GM23338 (cell line): Measurements from ENCODE around the gene TXN. TPM values are rescaled to one million over a fixed set of nuclear protein-coding genes. Genes with fewer than 3 reads are reported as not detected.

Source experiments
- ATAC-seq: fragments of 200-7000 bp; cut with Tn5 transposase; 3 replicates; pipeline ENCODE4 v1.9.1; 2020
- DNase-seq: peaks from one replicate; pipeline ENCODE4 v3.0.0-alpha.2; 2015; ENCODE audit warnings: low spot score
- H2AFZ ChIP-seq: fragments of 200-600 bp; sonication (generic); 2 replicates; pipeline ENCODE4 v1.8.0; 2016; ENCODE audit warnings: antibody characterized with exemption, mild to moderate bottlenecking, moderate library complexity
- H3F3A ChIP-seq: fragments of 200-600 bp; sonication (generic); replicated peaks from 2 replicates; pipeline ENCODE4 v1.8.0; 2017; ENCODE audit warnings: antibody characterized with exemption, mixed run types, low read depth
- H3K27ac ChIP-seq: fragments of 200-600 bp; sonication (generic); 2 replicates; pipeline ENCODE4 v1.6.1; 2016; ENCODE audit warnings: low read depth
- H3K27me3 ChIP-seq: fragments of 200-600 bp; sonication (generic); 2 replicates; pipeline ENCODE4 v1.8.0; 2016; ENCODE audit warnings: mild to moderate bottlenecking, mixed run types, moderate library complexity; ENCODE audit not compliant: insufficient read depth
- H3K36me3 ChIP-seq: fragments of 200-600 bp; sonication (generic); 2 replicates; pipeline ENCODE4 v1.8.0; 2016; ENCODE audit warnings: mild to moderate bottlenecking; ENCODE audit not compliant: insufficient read depth
- H3K4me1 ChIP-seq: fragments of 200-600 bp; sonication (generic); 2 replicates; pipeline ENCODE4 v1.8.0; 2016; ENCODE audit warnings: mild to moderate bottlenecking, moderate library complexity; ENCODE audit not compliant: insufficient read depth
- H3K4me2 ChIP-seq: fragments of 200-600 bp; sonication (generic); 2 replicates; pipeline ENCODE4 v1.7.1; 2017; ENCODE audit warnings: mixed run types
- H3K4me3 ChIP-seq: fragments of 200-600 bp; sonication (generic); 2 replicates; pipeline ENCODE4 v1.6.1; 2016; ENCODE audit warnings: mixed run types
- H3K79me2 ChIP-seq: fragments of 200-600 bp; sonication (generic); replicated peaks from 2 replicates; pipeline ENCODE4 v1.8.0; 2017; ENCODE audit warnings: mild to moderate bottlenecking; ENCODE audit not compliant: insufficient read depth
- H3K9me2 ChIP-seq: fragments of 200-600 bp; sonication (generic); 2 replicates; pipeline ENCODE4 v1.8.0; 2017; ENCODE audit not compliant: insufficient read depth
- H4K20me1 ChIP-seq: fragments of 200-600 bp; sonication (generic); replicated peaks from 2 replicates; pipeline ENCODE4 v1.8.0; 2017; ENCODE audit warnings: mild to moderate bottlenecking; ENCODE audit not compliant: insufficient read depth
- H3K27ac Mint-ChIP-seq: 2 replicates; pipeline ENCODE4 v1.8.0; 2020; ENCODE audit warnings: inconsistent platforms, mild to moderate bottlenecking, moderate library complexity, mixed read lengths
- H3K27me3 Mint-ChIP-seq: 3 replicates; pipeline ENCODE4 v1.8.0; 2022; ENCODE audit warnings: low read depth, mild to moderate bottlenecking, moderate library complexity, mixed read lengths, inconsistent platforms; ENCODE audit not compliant: insufficient read depth, poor library complexity
- H3K36me3 Mint-ChIP-seq: 3 replicates; pipeline ENCODE4 v1.8.0; 2021; ENCODE audit warnings: low read depth, mild to moderate bottlenecking, inconsistent platforms, moderate library complexity, mixed read lengths
- H3K4me1 Mint-ChIP-seq: 3 replicates; pipeline ENCODE4 v1.8.0; 2020; ENCODE audit warnings: mild to moderate bottlenecking, inconsistent platforms, mixed read lengths
- H3K4me3 Mint-ChIP-seq: 3 replicates; pipeline ENCODE4 v1.8.0; 2021; ENCODE audit warnings: moderate library complexity, mild to moderate bottlenecking, inconsistent platforms, mixed read lengths
- H3K9me3 Mint-ChIP-seq: 3 replicates; pipeline ENCODE4 v1.8.0; 2020; ENCODE audit warnings: moderate library complexity, mild to moderate bottlenecking, inconsistent platforms, mixed read lengths
- EZH2phosphoT487 ChIP-seq: fragments of 200-600 bp; sonication (generic); IDR thresholded peaks from one replicate; pipeline ENCODE4 v1.8.1; 2018; ENCODE audit warnings: antibody characterized with exemption; ENCODE audit not compliant: unreplicated experiment
- NANOG ChIP-seq: IDR thresholded peaks from 2 replicates; pipeline ENCODE4 v1.6.1; 2016; ENCODE audit warnings: antibody characterized with exemption, borderline replicate concordance
- ZNF331 ChIP-seq: fragments of 250-450 bp; sonication (Bioruptor Pico); IDR thresholded peaks from 2 replicates; pipeline ENCODE4 v1.5.0; 2020; ENCODE audit warnings: low read depth, mild to moderate bottlenecking, moderate library complexity
- ZNF462 ChIP-seq: fragments of 250-450 bp; sonication (Bioruptor Pico); IDR thresholded peaks from 2 replicates; pipeline ENCODE4 v1.5.0; 2020; ENCODE audit warnings: mild to moderate bottlenecking, moderate library complexity
- polyA plus RNA-seq: library from polyadenylated mRNA; unstranded; fragments of >200 nt; fragmentation: Nextera tagmentation; extraction: Ambion mirVana; gene quantifications from 2 replicates; pipeline ENCODE4 v1.2.1, GENCODE V29; 2016
- total RNA-seq: library from RNA; depleted of rRNA; stranded (reverse); fragments of >200 nt; shearing (Covaris generic); gene quantifications from 2 replicates; pipeline ENCODE4 v1.2.3, GENCODE V29; 2014

TXN gene
- total and polyA plus RNA-seq, 2 experiments from 2014 or later, result 177 to 1,031 TPM

DNA sequence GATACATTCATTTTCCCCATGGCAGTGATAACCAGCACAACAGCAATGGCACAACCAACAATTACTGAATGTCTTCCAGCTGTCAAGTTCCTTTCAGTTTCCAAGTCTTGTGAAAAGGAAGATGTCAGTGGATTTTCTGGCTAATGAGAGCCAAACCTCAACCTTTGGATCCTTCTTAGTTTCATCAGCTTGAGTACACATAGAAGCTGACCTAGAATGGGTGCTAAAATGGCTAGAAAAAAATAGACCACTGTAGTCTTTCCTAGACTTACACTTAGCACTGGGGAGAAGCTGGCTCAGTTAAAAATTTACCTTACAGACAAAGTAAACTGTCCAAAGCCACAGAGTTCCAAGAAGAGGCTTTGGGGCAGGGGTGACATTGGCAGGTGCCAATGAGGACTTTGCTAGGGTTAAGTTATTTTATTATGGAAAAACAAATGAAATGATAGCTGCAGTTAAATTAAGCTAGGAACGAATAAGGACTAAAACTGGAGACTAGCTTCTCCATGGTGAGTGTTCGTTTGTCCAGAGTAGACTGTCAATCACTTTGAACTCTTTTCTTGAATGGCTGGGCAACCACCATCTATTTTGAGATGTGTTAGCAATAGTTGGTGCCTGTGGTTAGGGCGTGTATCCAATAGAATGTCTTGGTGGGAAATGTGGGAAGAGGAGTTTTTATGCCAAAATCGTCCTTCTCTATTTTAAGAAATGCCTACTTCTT, 25.9 kb upstream of the TXN start:
- H3K27me3 ChIP-seq, result no peaks in the 10 kb centered on the region
- Mint-ChIP-seq H3K36me3 (no peaks in the 10 kb centered on the region), H3K9me3 (no peaks in the 10 kb centered on the region), H3K4me3 (no peak overlapping the region), H3K4me1 (peaks cover 3% of the 10 kb centered on the region; the same call in 1 of the 3 replicates), H3K27me3 (peaks cover 4% of the 10 kb centered on the region), H3K27ac (no peak overlapping the region)
- no peak overlapping the region for H2AFZ ChIP-seq
- ATAC-seq (no peak), DNase-seq (no peak)
- H4K20me1 ChIP-seq, result no peaks in the 10 kb centered on the region
- no peaks in the 10 kb centered on the region for H3F3A ChIP-seq
- no peaks in the 10 kb centered on the region for H3K9me2 ChIP-seq
- H3K4me3 ChIP-seq, result no peak overlapping the region
- no peaks in the 10 kb centered on the region for H3K36me3 ChIP-seq
- no peak for TF ChIP-seq ZNF462 (CRISPR knock-in tag)
- no peak overlapping the region for H3K27ac ChIP-seq
- H3K4me2 ChIP-seq, result no peak overlapping the region
- H3K79me2 ChIP-seq, result no peaks in the 10 kb centered on the region
- H3K4me1 ChIP-seq, result no peaks in the 10 kb centered on the region

GRCh38 chr9:110278080-110278707, 21.9 kb upstream of the TXN start:
- no peak overlapping the region for H2AFZ ChIP-seq
- ATAC-seq, result no peak
- no peaks in the 10 kb centered on the region for H3K79me2 ChIP-seq
- no peaks in the 10 kb centered on the region for H3K27me3 ChIP-seq
- H3K27ac Mint-ChIP-seq, result no peak overlapping the region
- H3F3A ChIP-seq, result no peaks in the 10 kb centered on the region
- H3K4me2 ChIP-seq, result no peak overlapping the region
- H3K4me3 ChIP-seq, result no peak overlapping the region
- H3K36me3 ChIP-seq, result no peaks in the 10 kb centered on the region
- H3K4me3 Mint-ChIP-seq, result no peak overlapping the region
- H3K27me3 Mint-ChIP-seq, result no peaks in the 10 kb centered on the region
- no peaks in the 10 kb centered on the region for H3K9me2 ChIP-seq
- DNase-seq, result no peak
- H3K9me3 Mint-ChIP-seq, result no peaks in the 10 kb centered on the region
- H3K4me1 ChIP-seq, result no peaks in the 10 kb centered on the region
- no peaks in the 10 kb centered on the region for H3K36me3 Mint-ChIP-seq
- no peak overlapping the region for H3K27ac ChIP-seq
- no peaks in the 10 kb centered on the region for H3K4me1 Mint-ChIP-seq
- no peaks in the 10 kb centered on the region for H4K20me1 ChIP-seq
- TF ChIP-seq EZH2phosphoT487 (no peak), ZNF462 (CRISPR knock-in tag) (no peak), NANOG (no peak), ZNF331 (CRISPR knock-in tag) (no peak)
